ENCODE data around the gene ZNF592. TPM values are rescaled to one million over a fixed set of nuclear protein-coding genes. Genes with fewer than 3 reads are reported as not detected.

Gene ZNF592
- total and polyA plus RNA-seq, 10 donors, result 5.2 to 36.2 (median 32.5) TPM

DNA sequence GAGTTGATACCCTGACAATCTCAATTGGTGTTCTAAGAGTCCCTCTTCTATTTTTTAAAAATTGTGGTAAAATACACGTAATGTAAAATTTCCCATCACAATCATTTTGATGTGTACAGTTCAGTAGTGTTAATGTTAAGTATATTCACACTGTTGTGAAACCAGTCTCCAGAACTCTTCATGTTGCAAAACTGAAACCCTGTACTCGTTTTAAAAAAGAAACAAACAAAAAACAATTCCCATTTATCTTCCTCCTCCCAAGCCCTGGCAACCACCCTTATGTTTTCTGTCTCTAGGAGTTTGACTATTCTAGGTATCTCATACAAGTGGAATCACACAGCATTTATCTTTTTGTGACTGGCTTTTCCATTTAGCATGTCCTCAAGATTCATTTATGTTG, 40.1 kb downstream of the ZNF592 start:
- no peak for DNase-seq
- Histone ChIP-seq H3K9me3 (no peaks in the 10 kb centered on the region), H3K36me3 (peaks cover 0 to 89% (median 44%) of the 10 kb centered on the region in 6 donors), H3K27ac (peak overlapping the region in 3 of 8 donors; percentile 26 to 46 (median 35)), H3K4me1 (peaks cover 0 to 69% (median 29%) of the 10 kb centered on the region in 6 donors), H3K4me3 (no peak overlapping the region), H3K27me3 (replicated peaks in 1 of 7) (no peaks in the 10 kb centered on the region)
- WGBS, 5 donors, result 46 to 59% (median 50%) methylated on average over 2 of the region's 2 CpGs
- intact Hi-C loops (cut with DNase I; ENCODE audit: low total_unique reads), result no loop called here
- TF ChIP-seq POLR2A (IDR thresholded peaks at IDR 0.05) (no peak), POLR2AphosphoS5 (IDR thresholded peaks at IDR 0.05) (no peak)
- TF ChIP-seq, protein P1, sequence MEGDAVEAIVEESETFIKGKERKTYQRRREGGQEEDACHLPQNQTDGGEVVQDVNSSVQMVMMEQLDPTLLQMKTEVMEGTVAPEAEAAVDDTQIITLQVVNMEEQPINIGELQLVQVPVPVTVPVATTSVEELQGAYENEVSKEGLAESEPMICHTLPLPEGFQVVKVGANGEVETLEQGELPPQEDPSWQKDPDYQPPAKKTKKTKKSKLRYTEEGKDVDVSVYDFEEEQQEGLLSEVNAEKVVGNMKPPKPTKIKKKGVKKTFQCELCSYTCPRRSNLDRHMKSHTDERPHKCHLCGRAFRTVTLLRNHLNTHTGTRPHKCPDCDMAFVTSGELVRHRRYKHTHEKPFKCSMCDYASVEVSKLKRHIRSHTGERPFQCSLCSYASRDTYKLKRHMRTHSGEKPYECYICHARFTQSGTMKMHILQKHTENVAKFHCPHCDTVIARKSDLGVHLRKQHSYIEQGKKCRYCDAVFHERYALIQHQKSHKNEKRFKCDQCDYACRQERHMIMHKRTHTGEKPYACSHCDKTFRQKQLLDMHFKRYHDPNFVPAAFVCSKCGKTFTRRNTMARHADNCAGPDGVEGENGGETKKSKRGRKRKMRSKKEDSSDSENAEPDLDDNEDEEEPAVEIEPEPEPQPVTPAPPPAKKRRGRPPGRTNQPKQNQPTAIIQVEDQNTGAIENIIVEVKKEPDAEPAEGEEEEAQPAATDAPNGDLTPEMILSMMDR (IDR thresholded peaks at IDR 0.05 in 8 of 11, conservative IDR thresholded peaks at IDR 0.05 in 3 of 11), result no peak

DNA sequence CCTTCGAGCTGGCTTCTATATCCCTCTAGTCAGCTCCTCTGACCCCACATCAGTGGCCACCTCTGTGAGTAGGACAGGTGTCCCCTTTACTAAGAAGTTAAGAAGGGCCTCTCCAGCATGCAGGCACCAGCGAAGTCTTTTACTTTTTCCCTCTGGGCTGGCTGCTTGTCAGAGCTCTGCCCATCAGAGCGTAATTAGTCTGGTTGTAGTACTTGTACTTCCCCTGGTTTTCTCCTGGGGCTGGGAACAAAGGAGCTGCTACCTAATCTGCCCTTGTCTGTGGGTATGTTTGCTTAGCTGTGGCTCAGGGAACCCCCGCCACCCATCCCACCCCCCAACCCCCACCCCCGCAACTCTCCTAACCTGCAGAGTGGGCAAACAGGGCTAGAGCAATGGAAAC, 41.4 kb downstream of the ZNF592 start:
- Histone ChIP-seq H3K4me1 (peaks cover 0 to 64% (median 28%) of the 10 kb centered on the region in 6 donors), H3K36me3 (peaks cover 0 to 89% (median 36%) of the 10 kb centered on the region in 6 donors), H3K27ac (peak overlapping the region in 1 of 8 donors; percentile 17)

DNA sequence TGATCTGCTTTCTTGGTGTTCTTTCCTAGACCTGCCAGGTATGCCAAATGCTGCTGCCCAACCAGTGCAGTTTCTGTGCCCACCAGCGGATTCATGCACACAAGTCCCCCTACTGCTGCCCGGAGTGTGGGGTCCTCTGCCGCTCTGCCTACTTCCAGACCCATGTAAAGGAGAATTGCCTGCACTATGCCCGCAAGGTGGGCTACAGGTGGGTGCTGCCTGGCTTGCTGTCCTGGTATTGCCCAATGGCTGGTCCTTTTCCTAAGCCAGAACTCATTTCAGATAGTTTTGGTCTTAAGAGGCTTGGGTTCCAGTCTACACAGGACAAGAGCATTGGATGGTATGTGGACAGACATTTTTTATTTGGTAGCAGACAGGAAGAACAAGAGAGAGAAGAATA, 42.3 kb downstream of the ZNF592 start:
- no peaks in the 10 kb centered on the region for H3K27me3 ChIP-seq (replicated peaks in 1 of 7)
- peaks cover 0 to 54% (median 23%) of the 10 kb centered on the region in 6 donors for H3K4me1 ChIP-seq
- H3K4me3 ChIP-seq, result no peak overlapping the region
- peak overlapping the region in 1 of 8 donors; percentile 17 for H3K27ac ChIP-seq
- WGBS, 5 donors, result 97 to 100% (median 99%) methylated on average over 4 of the region's 4 CpGs
- intact Hi-C loops (cut with DNase I; ENCODE audit: low total_unique reads), result no loop called here
- H3K9me3 ChIP-seq, result no peaks in the 10 kb centered on the region
- peaks cover 0 to 89% (median 35%) of the 10 kb centered on the region in 6 donors for H3K36me3 ChIP-seq
- DNase-seq, result no peak
- TF ChIP-seq POLR2A (IDR thresholded peaks at IDR 0.05), result no peak
- TF ChIP-seq, protein P1 (IDR thresholded peaks at IDR 0.05 in 8 of 11, conservative IDR thresholded peaks at IDR 0.05 in 3 of 11), result no peak
- no peak for TF ChIP-seq POLR2AphosphoS5 (IDR thresholded peaks at IDR 0.05)

More for the DNA sequence above, 41.4 kb downstream of the ZNF592 start:
- no peak for TF ChIP-seq POLR2A (IDR thresholded peaks at IDR 0.05)
- TF ChIP-seq POLR2AphosphoS5 (IDR thresholded peaks at IDR 0.05), result no peak
- TF ChIP-seq, protein P1 (IDR thresholded peaks at IDR 0.05 in 8 of 11, conservative IDR thresholded peaks at IDR 0.05 in 3 of 11), result no peak
- intact Hi-C loops (cut with DNase I; ENCODE audit: low total_unique reads), result no loop called here
- no peak for DNase-seq
- Histone ChIP-seq H3K9me3 (no peaks in the 10 kb centered on the region), H3K27me3 (replicated peaks in 1 of 7) (no peaks in the 10 kb centered on the region), H3K4me3 (no peak overlapping the region)
- WGBS, 5 donors, result 86 to 91% (median 86%) methylated on average over 5 of the region's 5 CpGs

DNA sequence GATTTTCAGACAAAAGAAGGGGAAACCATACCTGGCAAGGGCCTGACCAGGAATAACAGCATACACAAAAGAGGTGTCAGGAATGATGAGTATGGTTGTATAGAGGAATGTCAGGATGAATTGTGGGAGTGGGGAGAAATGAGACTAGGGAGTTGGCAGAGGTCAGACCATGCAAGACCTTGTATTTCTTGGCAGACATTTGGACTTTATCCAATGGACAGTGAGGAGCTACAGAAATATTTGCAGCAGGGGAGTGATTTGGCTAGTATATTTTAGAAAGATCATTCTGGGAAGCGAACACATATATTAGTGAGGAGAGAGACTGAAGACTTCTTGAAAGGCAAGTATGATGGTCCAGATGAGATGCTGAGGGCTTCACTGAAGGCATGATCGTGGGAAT, 43.4 kb downstream of the ZNF592 start:
- H3K4me1 ChIP-seq, result peaks cover 0 to 43% (median 16%) of the 10 kb centered on the region in 6 donors
- no peaks in the 10 kb centered on the region for H3K27me3 ChIP-seq (replicated peaks in 1 of 7)
- no peak for DNase-seq
- H3K27ac ChIP-seq, result no peak overlapping the region
- intact Hi-C loops (cut with DNase I; ENCODE audit: low total_unique reads), result no loop called here
- peaks cover 0 to 87% (median 38%) of the 10 kb centered on the region in 6 donors for H3K36me3 ChIP-seq
- H3K4me3 ChIP-seq, result no peak overlapping the region
- no peak for TF ChIP-seq POLR2A (IDR thresholded peaks at IDR 0.05)
- no peaks in the 10 kb centered on the region for H3K9me3 ChIP-seq
- whole genome bisulfite sequencing, 5 donors, result 91 to 94% (median 93%) methylated on average over 2 of the region's 2 CpGs

Measured in spleen (tissue), 11 donors.